Osteocyte (in vitro differentiated cells): ENCODE results near the gene H1-8. TPM values are rescaled to one million over a fixed set of nuclear protein-coding genes. Genes with fewer than 3 reads are reported as not detected.
A peak's percentile ranks its signal among the peaks of the same experiment; 100 is the strongest.

ENCODE experiments used
- DNase-seq: peaks from one replicate; pipeline ENCODE4 v3.0.0; 2021; ENCODE audit warnings: mixed read lengths; ENCODE audit not compliant: unreplicated experiment; ENCODE audit errors: extremely low spot score
- H3K27ac Mint-ChIP-seq: one replicate; pipeline ENCODE4 v1.8.0; 2021; ENCODE audit warnings: mild to moderate bottlenecking, mixed read lengths; ENCODE audit not compliant: unreplicated experiment
- H3K27me3 Mint-ChIP-seq: one replicate; pipeline ENCODE4 v1.8.0; 2021; ENCODE audit warnings: mixed read lengths; ENCODE audit not compliant: unreplicated experiment
- H3K36me3 Mint-ChIP-seq: one replicate; pipeline ENCODE4 v1.8.0; 2021; ENCODE audit warnings: mixed read lengths; ENCODE audit not compliant: unreplicated experiment
- H3K4me1 Mint-ChIP-seq: one replicate; pipeline ENCODE4 v1.8.0; 2021; ENCODE audit warnings: mixed read lengths; ENCODE audit not compliant: unreplicated experiment
- H3K4me3 Mint-ChIP-seq: one replicate; pipeline ENCODE4 v1.8.0; 2021; ENCODE audit warnings: mild to moderate bottlenecking, moderate library complexity, mixed read lengths; ENCODE audit not compliant: unreplicated experiment
- H3K9me3 Mint-ChIP-seq: one replicate; pipeline ENCODE4 v1.8.0; 2021; ENCODE audit warnings: mixed read lengths; ENCODE audit not compliant: unreplicated experiment
- total RNA-seq: library from RNA; stranded (reverse); gene quantifications from 2 replicates; pipeline ENCODE4 v1.2.1, GENCODE V29; 2021
- TF ChIP-seq, protein P1 (sequence below): fragments of 200-600 bp; sonication (generic); IDR thresholded peaks from 2 replicates; pipeline ENCODE4 v1.5.0; 2021; ENCODE audit warnings: antibody characterized with exemption, mild to moderate bottlenecking, moderate library complexity

H1-8 gene
- total RNA-seq, 1 donor from 2014 or later, result not detected

DNA sequence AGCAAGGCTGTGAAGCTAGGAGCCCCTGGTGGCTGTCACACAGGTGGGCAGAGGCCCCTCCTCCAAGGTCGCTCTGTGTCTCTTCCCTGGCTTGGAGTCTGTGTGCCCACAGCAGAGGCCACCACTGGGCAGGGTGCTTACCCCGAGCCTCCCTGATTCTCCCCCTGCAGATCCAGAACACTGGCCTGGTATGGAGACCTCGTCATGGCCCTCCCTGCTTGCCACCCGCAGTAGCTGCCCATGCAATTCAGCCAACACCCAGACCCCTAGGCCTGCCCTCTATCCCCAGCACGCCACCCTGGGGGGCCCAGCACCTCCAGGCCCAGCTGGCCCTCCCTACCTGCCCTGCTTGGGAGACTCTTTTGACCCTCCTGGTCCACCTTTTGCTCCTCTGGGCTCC is 20.0 kb upstream of the H1-8 start:
- H3K4me1 Mint-ChIP-seq, result peaks cover 23% of the 10 kb centered on the region
- no peak overlapping the region for H3K4me3 Mint-ChIP-seq
- no peak overlapping the region for H3K27ac Mint-ChIP-seq
- H3K36me3 Mint-ChIP-seq, result peaks cover 7% of the 10 kb centered on the region
- no peak for DNase-seq
- no peaks in the 10 kb centered on the region for H3K27me3 Mint-ChIP-seq
- TF ChIP-seq, protein P1, sequence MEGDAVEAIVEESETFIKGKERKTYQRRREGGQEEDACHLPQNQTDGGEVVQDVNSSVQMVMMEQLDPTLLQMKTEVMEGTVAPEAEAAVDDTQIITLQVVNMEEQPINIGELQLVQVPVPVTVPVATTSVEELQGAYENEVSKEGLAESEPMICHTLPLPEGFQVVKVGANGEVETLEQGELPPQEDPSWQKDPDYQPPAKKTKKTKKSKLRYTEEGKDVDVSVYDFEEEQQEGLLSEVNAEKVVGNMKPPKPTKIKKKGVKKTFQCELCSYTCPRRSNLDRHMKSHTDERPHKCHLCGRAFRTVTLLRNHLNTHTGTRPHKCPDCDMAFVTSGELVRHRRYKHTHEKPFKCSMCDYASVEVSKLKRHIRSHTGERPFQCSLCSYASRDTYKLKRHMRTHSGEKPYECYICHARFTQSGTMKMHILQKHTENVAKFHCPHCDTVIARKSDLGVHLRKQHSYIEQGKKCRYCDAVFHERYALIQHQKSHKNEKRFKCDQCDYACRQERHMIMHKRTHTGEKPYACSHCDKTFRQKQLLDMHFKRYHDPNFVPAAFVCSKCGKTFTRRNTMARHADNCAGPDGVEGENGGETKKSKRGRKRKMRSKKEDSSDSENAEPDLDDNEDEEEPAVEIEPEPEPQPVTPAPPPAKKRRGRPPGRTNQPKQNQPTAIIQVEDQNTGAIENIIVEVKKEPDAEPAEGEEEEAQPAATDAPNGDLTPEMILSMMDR, result no peak
- no peaks in the 10 kb centered on the region for H3K9me3 Mint-ChIP-seq

DNA sequence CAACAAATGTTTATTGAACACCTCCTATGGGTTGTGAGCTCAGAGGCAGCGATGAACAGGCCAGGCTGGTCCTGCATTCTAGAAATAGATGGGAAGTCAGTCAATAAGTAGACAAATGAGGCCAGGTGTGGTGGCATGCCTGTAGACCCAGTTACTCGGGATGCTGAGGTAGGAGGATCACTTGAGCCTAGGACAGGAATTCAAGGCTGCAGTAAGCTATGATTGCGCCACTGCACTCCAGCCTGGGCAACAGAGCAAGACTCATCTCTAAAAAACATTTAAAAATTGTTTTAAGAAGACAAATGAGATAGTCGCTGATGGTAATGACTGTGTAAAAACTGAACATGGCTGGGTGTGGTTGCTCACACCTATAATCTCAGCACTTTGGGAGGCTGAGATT is 18.9 kb upstream of the H1-8 start:
- H3K36me3 Mint-ChIP-seq, result peaks cover 4% of the 10 kb centered on the region
- no peak overlapping the region for H3K27ac Mint-ChIP-seq
- TF ChIP-seq, protein P1, result no peak
- H3K4me1 Mint-ChIP-seq, result peaks cover 29% of the 10 kb centered on the region
- no peak overlapping the region for H3K4me3 Mint-ChIP-seq
- H3K27me3 Mint-ChIP-seq, result no peaks in the 10 kb centered on the region
- DNase-seq, result no peak
- no peaks in the 10 kb centered on the region for H3K9me3 Mint-ChIP-seq

DNA sequence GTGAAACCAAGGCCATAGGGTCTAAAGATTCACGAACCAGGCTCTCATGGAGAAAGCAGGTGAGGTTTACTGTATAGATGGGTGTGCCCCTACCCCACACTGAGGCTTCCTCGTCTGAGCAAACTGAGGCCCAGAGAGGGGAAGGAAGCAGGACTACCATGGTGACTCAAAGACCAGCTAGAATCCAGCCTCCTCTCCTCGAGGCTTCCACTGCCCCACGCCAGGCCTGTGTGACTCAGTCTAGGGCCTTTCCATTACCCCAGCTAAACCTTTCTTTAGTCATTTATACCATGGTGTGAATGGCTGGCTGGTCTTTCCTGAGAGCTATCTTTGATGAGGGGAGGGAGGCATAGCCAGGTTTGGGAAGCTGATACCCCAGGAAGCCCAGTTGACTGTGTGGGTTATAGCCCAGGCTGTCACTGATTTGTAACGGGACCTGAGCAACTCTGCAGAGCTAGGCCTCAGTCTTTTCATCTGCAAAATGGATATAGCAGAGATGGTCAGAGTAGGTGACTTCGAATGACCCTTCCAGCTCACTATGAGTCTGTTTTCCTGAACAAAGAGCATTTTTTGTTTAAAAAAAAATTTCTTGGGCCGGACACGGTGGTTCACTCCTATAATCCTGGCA is 17.5 kb upstream of the H1-8 start:
- TF ChIP-seq, protein P1, result no peak
- Mint-ChIP-seq H3K4me3 (no peak overlapping the region), H3K9me3 (no peaks in the 10 kb centered on the region)

DNA sequence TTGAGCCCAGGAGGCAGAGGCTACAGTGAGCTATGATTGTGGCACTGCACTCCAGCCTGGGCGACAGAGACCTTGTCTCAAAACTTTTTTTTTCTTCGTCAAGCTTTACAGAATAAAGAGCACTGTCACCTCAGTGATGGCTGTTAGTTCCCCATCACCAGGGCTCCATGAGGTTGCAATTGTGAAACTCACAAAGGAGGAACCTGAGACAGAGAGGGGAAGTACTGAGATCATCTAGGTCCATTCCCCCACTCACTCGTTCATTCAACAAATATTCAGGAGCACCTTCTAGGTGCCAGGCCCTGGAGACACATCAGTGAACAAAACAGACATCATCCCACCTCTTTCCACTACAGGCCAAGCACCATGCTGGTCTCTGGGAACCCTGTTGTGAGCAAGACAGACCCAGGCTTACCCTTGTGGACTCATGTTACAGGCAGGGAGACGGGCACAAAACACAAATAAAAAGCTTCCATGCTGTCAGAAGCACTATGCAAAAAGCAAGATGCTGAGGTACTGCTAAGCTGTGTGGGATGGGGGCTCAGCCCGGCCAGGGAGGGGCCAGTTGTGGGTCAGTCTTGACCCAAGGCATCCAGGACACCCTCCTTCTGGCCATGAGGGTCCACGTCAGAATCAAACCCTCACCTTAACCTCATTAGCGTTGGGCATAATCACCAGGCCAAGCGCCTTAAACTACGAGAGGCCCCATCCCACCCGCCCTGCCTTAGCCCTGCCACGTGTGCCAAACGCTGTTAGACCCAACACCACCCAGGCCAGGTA is 16.7 kb upstream of the H1-8 start:
- no peaks in the 10 kb centered on the region for H3K36me3 Mint-ChIP-seq
- no peak for DNase-seq
- H3K4me3 Mint-ChIP-seq, result no peak overlapping the region
- no peak overlapping the region for H3K27ac Mint-ChIP-seq
- H3K9me3 Mint-ChIP-seq, result no peaks in the 10 kb centered on the region
- H3K4me1 Mint-ChIP-seq, result peaks cover 46% of the 10 kb centered on the region
- TF ChIP-seq, protein P1, result no peak
- no peaks in the 10 kb centered on the region for H3K27me3 Mint-ChIP-seq

More for the DNA sequence above, 17.5 kb upstream of the H1-8 start:
- Mint-ChIP-seq H3K4me1 (peaks cover 41% of the 10 kb centered on the region), H3K27ac (no peak overlapping the region), H3K27me3 (no peaks in the 10 kb centered on the region), H3K36me3 (no peaks in the 10 kb centered on the region)
- DNase-seq, result no peak

DNA sequence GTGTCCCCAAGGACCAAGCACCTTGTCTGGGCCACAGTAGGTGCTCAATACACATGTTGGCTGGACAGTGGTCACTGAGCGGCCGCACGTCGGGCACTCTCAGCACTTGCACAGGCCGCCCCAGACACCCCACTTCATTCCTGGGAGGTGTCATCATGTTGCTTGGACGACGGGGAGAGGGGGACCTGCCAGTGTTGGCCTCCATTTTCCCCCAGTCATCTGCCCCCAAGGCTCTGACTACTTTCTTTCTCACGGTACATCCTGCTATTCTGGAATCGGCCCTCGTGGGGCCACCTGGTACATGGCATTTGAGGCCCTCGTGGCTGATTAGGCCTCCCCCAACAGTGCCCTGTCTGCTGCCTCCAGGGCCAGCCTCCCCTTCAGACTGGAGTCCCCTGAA is 15.7 kb upstream of the H1-8 start:
- no peak for DNase-seq
- peak overlapping the region; percentile 27 for H3K27ac Mint-ChIP-seq
- no peaks in the 10 kb centered on the region for H3K36me3 Mint-ChIP-seq
- no peaks in the 10 kb centered on the region for H3K9me3 Mint-ChIP-seq
- H3K4me3 Mint-ChIP-seq, result no peak overlapping the region
- TF ChIP-seq, protein P1, result no peak
- H3K27me3 Mint-ChIP-seq, result no peaks in the 10 kb centered on the region
- H3K4me1 Mint-ChIP-seq, result peaks cover 49% of the 10 kb centered on the region
